OCI-LY3 (cell line): ENCODE measurements around the gene SCAMP3.
"Not testable (repeated sequence)": the region's sequence is repeated elsewhere in the genome, so short reads cannot be mapped to it uniquely, and the experiment has no call there.

ENCODE experiments used
- CTCF ChIP-seq: fragments of 200-600, 300-600 bp; sonication (generic); IDR thresholded peaks from 2 replicates; pipeline ENCODE4 v1.5.1; 2014; ENCODE audit warnings: antibody characterized with exemption, low read length, low read depth
- EZH2phosphoT487 ChIP-seq: fragments of 200-600 bp; shearing (Covaris generic); IDR thresholded peaks from 2 replicates; pipeline ENCODE4 v1.6.1; 2018; ENCODE audit warnings: antibody characterized with exemption, mixed run types, low read depth

- not testable (repeated sequence) for TF ChIP-seq CTCF, EZH2phosphoT487
These were observed 50.1 kb downstream of the SCAMP3 start for GRCh38 chr1:155212051-155212440.
